Left lung (tissue), 10 donors: ENCODE measurements around the gene EEIG2. TPM values are rescaled to one million over a fixed set of nuclear protein-coding genes. Genes with fewer than 3 reads are reported as not detected.

ENCODE experiments used
- ATAC-seq: fragments of 200-7000 bp; cut with Tn5 transposase; one replicate; pipeline ENCODE4 v1.9.1; 2020; ENCODE audit warnings: moderate library complexity
- DNase-seq, 4 donors: peaks; one replicate each; pipeline ENCODE4 v3.0.0-alpha.2; 2013 to 2020
- H3K27ac ChIP-seq, 2 donors: fragments of 200-600 bp; sonication (generic) in 1 of 2; one replicate each; pipeline versions ENCODE4 v1.5.0 to v1.8.0; 2020 to 2021
- H3K27me3 ChIP-seq, 2 donors: fragments of 200-600 bp; sonication (generic) in 1 of 2; one replicate each; pipeline versions ENCODE4 v1.5.0 to v1.8.0; 2020 to 2021
- H3K36me3 ChIP-seq, 2 donors: fragments of 200-600 bp; sonication (generic) in 1 of 2; one replicate each; pipeline versions ENCODE4 v1.5.0 to v1.8.0; 2020 to 2021
- H3K4me1 ChIP-seq, 2 donors: fragments of 200-600 bp; one replicate each; pipeline ENCODE4 v1.8.0; 2021
- H3K4me3 ChIP-seq, 2 donors: fragments of 200-600 bp; sonication (generic) in 1 of 2; one replicate each; pipeline versions ENCODE4 v1.5.0 to v1.8.0; 2020 to 2021; ENCODE audit warnings: mild to moderate bottlenecking in 1 of 2
- H3K9me3 ChIP-seq, 2 donors: fragments of 200-600 bp; sonication (generic) in 1 of 2; one replicate each; pipeline versions ENCODE4 v1.5.0 to v1.8.0; 2020 to 2021
- CTCF ChIP-seq, 2 donors: fragments of 200-600 bp; sonication (generic) in 1 of 2; IDR thresholded peaks; one replicate each; pipeline versions ENCODE4 v1.5.0 to v1.8.0; 2021; ENCODE audit warnings: antibody characterized with exemption in 2 of 2
- intact Hi-C, 2 donors: fragments of 100-400 bp; cut with DNase I; formaldehyde crosslinking; loops; one replicate each; pipeline versions ENCODE4 v1.11.2 to v1.14.2; 2022
- polyA plus RNA-seq, 6 donors: library from polyadenylated mRNA; unstranded; fragments of 120-200 nt; gene quantifications; one replicate each; pipeline ENCODE4 v1.2.1, GENCODE V29; 2013; ENCODE audit not compliant: insufficient read length in 6 of 6
- total RNA-seq, 2 donors: library from RNA; stranded (reverse); fragmentation: NEBNext Ultra II Directional; extraction: Animal tissue kit (Norgen Biotek cat#: 25700); gene quantifications; one replicate each; pipeline ENCODE4 v1.2.1, GENCODE V29; 2021
- donor health status: DM: no; HTN: yes; CAD: no.
- donor health status: DM: no; HTN: no; CAD: no.

EEIG2 gene
- total and polyA plus RNA-seq, 8 donors, result 16.4 to 34.8 (median 31.3) TPM

DNA sequence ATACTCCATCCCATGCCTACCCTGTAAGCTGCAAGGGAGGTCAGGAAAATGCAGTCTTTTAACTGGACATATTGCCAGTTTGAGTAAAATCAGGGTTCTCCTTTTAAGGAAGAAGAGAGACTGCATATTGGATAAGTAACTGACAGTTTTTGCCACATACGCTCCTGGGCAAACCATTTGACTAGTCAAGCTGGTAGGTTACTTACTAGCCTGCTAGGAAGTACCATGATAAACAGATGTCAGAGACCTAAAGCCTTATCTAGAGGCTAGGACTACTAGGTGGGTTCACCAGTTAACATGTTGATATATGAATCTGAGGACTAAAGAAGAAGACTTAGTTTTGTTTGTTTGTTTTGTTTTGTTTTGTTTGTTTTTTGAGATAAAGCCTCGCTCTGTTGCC, 33.5 kb downstream of the EEIG2 start:
- DNase-seq, result no peak
- no peaks in the 10 kb centered on the region for H3K36me3 ChIP-seq
- H3K27ac ChIP-seq, result no peak overlapping the region
- peaks cover 18 to 48% of the 10 kb centered on the region in 2 donors for H3K4me1 ChIP-seq
- no peaks in the 10 kb centered on the region for H3K27me3 ChIP-seq
- H3K9me3 ChIP-seq, result no peaks in the 10 kb centered on the region
- ATAC-seq, result no peak
- intact Hi-C loops, result no loop called here
- H3K4me3 ChIP-seq, result no peak overlapping the region
- no peak for TF ChIP-seq CTCF (IDR thresholded peaks at IDR 0.05)

DNA sequence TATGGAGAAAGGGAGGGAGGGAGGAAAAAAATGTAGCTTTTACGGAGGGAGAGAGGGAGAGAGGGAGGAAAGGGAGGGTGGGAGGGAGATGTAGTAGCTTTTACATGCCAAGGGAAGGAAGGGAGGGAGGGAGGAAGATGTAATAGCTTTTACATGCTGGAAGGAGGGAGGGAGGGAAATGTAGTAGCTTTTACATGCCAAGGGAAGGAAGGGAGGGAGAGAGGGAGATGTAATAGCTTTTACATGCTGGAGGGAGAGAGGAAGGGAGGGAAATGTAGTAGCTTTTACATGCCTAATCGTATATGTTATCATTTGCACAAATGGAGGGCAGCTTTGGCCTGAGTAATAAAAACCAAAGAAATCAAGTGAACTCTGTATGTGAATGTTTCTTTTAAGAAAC, 35.6 kb downstream of the EEIG2 start:
- Histone ChIP-seq H3K27ac (no peak overlapping the region), H3K27me3 (no peaks in the 10 kb centered on the region), H3K9me3 (no peaks in the 10 kb centered on the region), H3K36me3 (no peaks in the 10 kb centered on the region), H3K4me3 (no peak overlapping the region), H3K4me1 (peaks cover 15 to 37% of the 10 kb centered on the region in 2 donors)
- TF ChIP-seq CTCF (IDR thresholded peaks at IDR 0.05), result no peak
- ATAC-seq (no peak), DNase-seq (peak in 2 of 4 donors; percentile 72 to 89)
- intact Hi-C loops, result no loop called here

- Histone ChIP-seq H3K27ac (no peak overlapping the region), H3K4me3 (no peak overlapping the region), H3K4me1 (peaks cover 2 to 21% of the 10 kb centered on the region in 2 donors), H3K9me3 (no peaks in the 10 kb centered on the region), H3K36me3 (no peaks in the 10 kb centered on the region), H3K27me3 (no peaks in the 10 kb centered on the region)
- no peak for ATAC-seq
- no peak for DNase-seq
- no peak for TF ChIP-seq CTCF (IDR thresholded peaks at IDR 0.05)
- intact Hi-C loops, result no loop called here
Observed at GRCh38 chr1:108597041-108597440, 37.1 kb downstream of the EEIG2 start.

- TF ChIP-seq CTCF (IDR thresholded peaks at IDR 0.05), result no peak
- peaks cover 0 to 10% of the 10 kb centered on the region in 2 donors for H3K4me1 ChIP-seq
- no peak overlapping the region for H3K4me3 ChIP-seq
- H3K27me3 ChIP-seq, result no peaks in the 10 kb centered on the region
- intact Hi-C loops, result no loop called here
- H3K36me3 ChIP-seq, result peaks cover 0 to 7% of the 10 kb centered on the region in 2 donors
- DNase-seq (no peak), ATAC-seq (no peak)
- H3K27ac ChIP-seq, result no peak overlapping the region
- H3K9me3 ChIP-seq, result no peaks in the 10 kb centered on the region
Observed at GRCh38 chr1:108598340-108598739, 38.4 kb downstream of the EEIG2 start.

DNA sequence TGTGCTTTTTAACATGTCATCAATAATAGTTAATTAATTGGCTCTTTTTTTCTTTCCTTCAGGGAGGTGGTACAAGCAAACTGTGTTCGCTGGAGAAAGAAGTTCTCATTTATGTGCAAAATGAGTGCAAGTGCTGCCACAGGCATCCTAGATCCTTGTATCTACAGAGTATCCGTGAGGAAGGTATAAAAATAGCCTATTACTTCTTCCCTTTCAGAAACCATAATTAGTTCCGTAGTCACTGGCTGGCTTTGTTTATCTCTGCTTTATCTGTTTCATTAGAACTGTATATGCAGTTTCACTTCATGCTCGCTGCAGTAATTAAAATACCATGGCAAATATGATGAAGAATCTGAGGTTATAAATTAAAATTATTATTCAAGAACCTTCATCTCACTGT, 40.6 kb downstream of the EEIG2 start:
- intact Hi-C loops, result no loop called here
- Histone ChIP-seq H3K4me3 (no peak overlapping the region), H3K9me3 (no peaks in the 10 kb centered on the region), H3K27me3 (no peaks in the 10 kb centered on the region), H3K36me3 (peaks cover 0 to 7% of the 10 kb centered on the region in 2 donors), H3K27ac (no peak overlapping the region), H3K4me1 (peaks cover 0 to 4% of the 10 kb centered on the region in 2 donors)
- DNase-seq (no peak), ATAC-seq (no peak)
- no peak for TF ChIP-seq CTCF (IDR thresholded peaks at IDR 0.05)
